Measurements from ENCODE around the gene UBE2I.

DNA sequence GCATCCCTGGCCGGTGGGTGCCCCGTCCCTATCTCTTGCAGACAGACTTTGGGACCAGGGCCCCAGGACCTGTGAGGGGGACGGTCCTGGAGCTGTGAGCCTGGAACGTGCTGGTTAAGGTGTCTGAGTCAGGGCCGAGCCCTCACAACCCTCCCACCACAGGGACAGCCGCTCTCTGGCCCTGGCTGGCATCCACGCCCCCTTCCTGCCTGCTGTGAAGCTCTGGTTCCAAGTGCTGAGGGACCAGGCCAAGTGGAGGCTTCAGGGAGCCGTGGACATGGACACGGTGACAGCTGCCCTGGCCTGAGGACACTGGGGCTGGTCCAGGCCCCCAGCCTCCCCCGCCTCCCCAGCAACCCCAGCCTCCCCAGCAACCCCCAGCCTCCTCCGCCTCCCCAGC lies 35.7 kb downstream of the UBE2I start:
- TF ChIP-seq, protein P1, sequence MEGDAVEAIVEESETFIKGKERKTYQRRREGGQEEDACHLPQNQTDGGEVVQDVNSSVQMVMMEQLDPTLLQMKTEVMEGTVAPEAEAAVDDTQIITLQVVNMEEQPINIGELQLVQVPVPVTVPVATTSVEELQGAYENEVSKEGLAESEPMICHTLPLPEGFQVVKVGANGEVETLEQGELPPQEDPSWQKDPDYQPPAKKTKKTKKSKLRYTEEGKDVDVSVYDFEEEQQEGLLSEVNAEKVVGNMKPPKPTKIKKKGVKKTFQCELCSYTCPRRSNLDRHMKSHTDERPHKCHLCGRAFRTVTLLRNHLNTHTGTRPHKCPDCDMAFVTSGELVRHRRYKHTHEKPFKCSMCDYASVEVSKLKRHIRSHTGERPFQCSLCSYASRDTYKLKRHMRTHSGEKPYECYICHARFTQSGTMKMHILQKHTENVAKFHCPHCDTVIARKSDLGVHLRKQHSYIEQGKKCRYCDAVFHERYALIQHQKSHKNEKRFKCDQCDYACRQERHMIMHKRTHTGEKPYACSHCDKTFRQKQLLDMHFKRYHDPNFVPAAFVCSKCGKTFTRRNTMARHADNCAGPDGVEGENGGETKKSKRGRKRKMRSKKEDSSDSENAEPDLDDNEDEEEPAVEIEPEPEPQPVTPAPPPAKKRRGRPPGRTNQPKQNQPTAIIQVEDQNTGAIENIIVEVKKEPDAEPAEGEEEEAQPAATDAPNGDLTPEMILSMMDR (conservative IDR thresholded peaks at IDR 0.05 in 1 of 2, IDR thresholded peaks at IDR 0.05 in 1 of 2; ENCODE audit: low read depth in 1 of 2, low read length in 2 of 2): no peak
- no peak for TF ChIP-seq EZH2 (IDR thresholded peaks at IDR 0.05; ENCODE audit: low read length, missing control alignments)

Data from fibroblast of lung (primary cell).